Adrenal gland (tissue), 12 donors: Measurements from ENCODE around the gene KPNA3. TPM values are rescaled to one million over a fixed set of nuclear protein-coding genes. Genes with fewer than 3 reads are reported as not detected.
A peak's percentile ranks its signal among the peaks of the same experiment; 100 is the strongest.
"Not testable (repeated sequence)": the region's sequence is repeated elsewhere in the genome, so short reads cannot be mapped to it uniquely, and the experiment has no call there.

ENCODE experiments used
- DNase-seq, 7 donors: peaks; one replicate each; pipeline ENCODE4 v3.0.0-alpha.2; 2019 to 2020
- H3K27ac ChIP-seq, 5 donors: fragments of 200-600 bp; sonication (generic) in 4 of 5; 1 replicate in 3 of 5; 2 replicates in 2 of 5; pipeline versions ENCODE4 v1.5.1 to v1.8.0; 2016 to 2020; ENCODE audit warnings: mild to moderate bottlenecking in 1 of 5
- H3K27me3 ChIP-seq: fragments of 200-600 bp; 2 replicates; pipeline ENCODE4 v1.8.0; 2021
- H3K36me3 ChIP-seq, 2 donors: fragments of 200-600 bp; replicated peaks in 1 of 2; 1 replicate in 1 of 2; 2 replicates in 1 of 2; pipeline versions ENCODE4 v1.5.1 to v1.8.0; 2018 to 2022
- H3K4me1 ChIP-seq, 2 donors: fragments of 200-600 bp; replicated peaks in 1 of 2; 1 replicate in 1 of 2; 2 replicates in 1 of 2; pipeline versions ENCODE4 v1.5.1 to v1.8.0; 2018 to 2021
- H3K4me3 ChIP-seq, 4 donors: fragments of 200-600 bp; sonication (generic) in 3 of 4; one replicate each; pipeline ENCODE4 v1.5.1; 2016 to 2018
- H3K9me3 ChIP-seq, 3 donors: fragments of 200-600 bp; sonication (generic) in 1 of 3; replicated peaks in 1 of 3; 1 replicate in 2 of 3; 2 replicates in 1 of 3; pipeline versions ENCODE4 v1.5.1 to v1.8.0; 2016 to 2021
- CTCF ChIP-seq, 6 experiments: fragments of 450-650 bp in 4 of 6; fragments of 200-600 bp in 2 of 6; sonication (generic) in 1 of 6; IDR thresholded peaks; 1 replicate in 5 of 6; 2 replicates in 1 of 6; pipeline versions ENCODE4 v1.5.1 to v1.8.0; 2016 to 2021; ENCODE audit warnings: antibody characterized with exemption in 6 of 6, mild to moderate bottlenecking in 2 of 6, moderate library complexity in 1 of 6
- POLR2A ChIP-seq, 2 donors: fragments of 450-650 bp; IDR thresholded peaks; one replicate each; pipeline ENCODE4 v1.6.1; 2017; ENCODE audit warnings: antibody characterized with exemption in 2 of 2, mild to moderate bottlenecking in 2 of 2, moderate library complexity in 1 of 2
- WGBS, 4 donors: extraction: QIAGEN DNeasy Blood & Tissue Kit in 2 of 4; methylation state at CpG; one replicate each; pipeline versions ENCODE4 v1.1.5 to v1.1.7; 2013 to 2017; 5-methylcytosine and 5-hydroxymethylcytosine counted together
- intact Hi-C, 2 donors: fragments of 100-400 bp; cut with DNase I; formaldehyde crosslinking; loops; one replicate each; pipeline versions ENCODE4 v1.14.1 to v1.15.0; 2022 to 2023
- polyA plus RNA-seq, 3 donors: library from polyadenylated mRNA; stranded (reverse); fragments of 200-250 nt in 2 of 3; fragments of 350-450 nt in 1 of 3; fragmentation: Illumina TruSeq in 1 of 3; extraction: RNeasy Lipid Tissue Mini Kit (QIAGEN cat#74804) in 1 of 3; gene quantifications; one replicate each; pipeline ENCODE4 v1.2.3, GENCODE V29; 2013 to 2014
- total RNA-seq, 9 donors: library from RNA; depleted of rRNA in 4 of 9; stranded (reverse); fragments of >200 nt in 4 of 9; fragments of 120-200 nt in 1 of 9; fragmentation: NEBNext Ultra II Directional in 1 of 9; extraction: Animal tissue kit (Norgen Biotek cat#: 25700) in 1 of 9; gene quantifications; one replicate each; pipeline versions ENCODE4 v1.1.0 to v1.2.4, GENCODE V29; 2013 to 2023
- donor health status: healthy with polysubstance abuse.
- donor health status: Bipolar disorder and iron deficiency.
- donor health status: DM: yes; HTN: yes; CAD: no.
- donor health status: DM: no; HTN: no; CAD: no.
- donor health status: DM: no; HTN: no; CAD: no.
- donor health status: DM: yes; HTN: yes; CAD: no.

The KPNA3 gene
- total and polyA plus RNA-seq, 12 donors = 8.6 to 43.8 (median 20.5) TPM

- Histone ChIP-seq H3K9me3 (peaks cover 0 to 16% (median 7%) of the 10 kb centered on the region in 3 donors), H3K27me3 (no peaks in the 10 kb centered on the region), H3K4me1 (peaks cover 5 to 17% of the 10 kb centered on the region in 2 donors), H3K27ac (no peak overlapping the region), H3K4me3 (no peak overlapping the region), H3K36me3 (peaks cover 0 to 11% of the 10 kb centered on the region in 2 donors)
- intact Hi-C loops = no loop called here
- 93 to 100% (median 97%) methylated on average over 1 of the region's 1 CpG for WGBS, 4 donors
- TF ChIP-seq POLR2A (IDR thresholded peaks at IDR 0.05) (no peak), CTCF (IDR thresholded peaks at IDR 0.05) (no peak)
- DNase-seq = no peak
Measured at GRCh38 chr13:49714757-49715156, 77.7 kb downstream of the KPNA3 start.

GRCh38 chr13:49711218-49711863 lies 81.1 kb downstream of the KPNA3 start:
- Histone ChIP-seq H3K27ac (peak overlapping the region in 3 of 5 donors; percentile 59 to 63 (median 63)), H3K9me3 (peaks cover 0 to 16% (median 7%) of the 10 kb centered on the region in 3 donors), H3K36me3 (peaks cover 0 to 16% of the 10 kb centered on the region in 2 donors), H3K27me3 (no peaks in the 10 kb centered on the region), H3K4me1 (peaks cover 5 to 17% of the 10 kb centered on the region in 2 donors), H3K4me3 (no peak overlapping the region)
- peak in 2 of 7 donors; percentile 30 to 44 for DNase-seq
- intact Hi-C loops = no loop called here
- TF ChIP-seq POLR2A (IDR thresholded peaks at IDR 0.05) (peak in 1 of 2 donors; percentile 17), CTCF (IDR thresholded peaks at IDR 0.05) (no peak)
- 32 to 62% (median 47%) methylated on average over 2 of the region's 2 CpGs for WGBS, 4 donors

- H3K27ac ChIP-seq, H3K4me1 ChIP-seq, DNase-seq, H3K9me3 ChIP-seq, H3K4me3 ChIP-seq, H3K27me3 ChIP-seq, intact Hi-C loops: not testable (repeated sequence)
- WGBS, 4 donors = 91 to 99% (median 98%) methylated on average over 7 of the region's 7 CpGs
- H3K36me3 ChIP-seq = peaks cover 0 to 39% of the 10 kb centered on the region in 2 donors
Measured at GRCh38 chr13:49704264-49704663, 88.2 kb downstream of the KPNA3 start.

- no peaks in the 10 kb centered on the region for H3K9me3 ChIP-seq
- H3K4me1 ChIP-seq = no peaks in the 10 kb centered on the region
- H3K36me3 ChIP-seq = peaks cover 0 to 29% of the 10 kb centered on the region in 2 donors
- no peak overlapping the region for H3K27ac ChIP-seq
- intact Hi-C loops = no loop called here
- no peak for DNase-seq
- H3K4me3 ChIP-seq = no peak overlapping the region
- TF ChIP-seq POLR2A (IDR thresholded peaks at IDR 0.05) (no peak), CTCF (IDR thresholded peaks at IDR 0.05) (no peak)
- H3K27me3 ChIP-seq = no peaks in the 10 kb centered on the region
Measured at GRCh38 chr13:49701491-49701890, 91.0 kb downstream of the KPNA3 start.

GRCh38 chr13:49697468-49697867 lies 95.0 kb downstream of the KPNA3 start:
- H3K4me3 ChIP-seq = no peak overlapping the region
- TF ChIP-seq POLR2A (IDR thresholded peaks at IDR 0.05) (no peak), CTCF (IDR thresholded peaks at IDR 0.05) (no peak)
- H3K27me3 ChIP-seq = no peaks in the 10 kb centered on the region
- intact Hi-C loops = no loop called here
- no peak for DNase-seq
- H3K9me3 ChIP-seq = no peaks in the 10 kb centered on the region
- H3K27ac ChIP-seq = no peak overlapping the region
- 96 to 99% (median 98%) methylated on average over 3 of the region's 3 CpGs for WGBS, 4 donors
- peaks cover 0 to 13% of the 10 kb centered on the region in 2 donors for H3K36me3 ChIP-seq
- no peaks in the 10 kb centered on the region for H3K4me1 ChIP-seq
